Mesendoderm (in vitro differentiated cells): Measurements from ENCODE around the gene ZNF592.
A peak's percentile ranks its signal among the peaks of the same experiment; 100 is the strongest.

ENCODE experiments used
- DNase-seq: peaks from one replicate; pipeline ENCODE4 v3.0.0; 2013
- H2AK5ac ChIP-seq: 2 replicates; pipeline ENCODE4 v1.6.1; 2013; ENCODE audit warnings: low read length, inconsistent platforms
- H2BK120ac ChIP-seq: 2 replicates; pipeline ENCODE4 v1.6.1; 2013; ENCODE audit warnings: low read depth, mild to moderate bottlenecking, low read length, moderate library complexity, mixed read lengths
- H2BK15ac ChIP-seq: replicated peaks from 2 replicates; pipeline ENCODE4 v1.6.1; 2013; ENCODE audit warnings: low read depth, mild to moderate bottlenecking, moderate library complexity
- H2BK5ac ChIP-seq: 2 replicates; pipeline ENCODE4 v1.6.1; 2013; ENCODE audit warnings: low read length, inconsistent platforms
- H3K18ac ChIP-seq: 2 replicates; pipeline ENCODE4 v1.6.1; 2013; ENCODE audit warnings: mild to moderate bottlenecking, low read length, mixed read lengths
- H3K23ac ChIP-seq: one replicate; pipeline ENCODE4 v1.6.1; 2013; ENCODE audit warnings: low read length
- H3K27ac ChIP-seq: 2 replicates; pipeline ENCODE4 v1.5.1; 2013; ENCODE audit warnings: low read depth, mild to moderate bottlenecking, inconsistent platforms, low read length, moderate library complexity
- H3K27me3 ChIP-seq: 2 replicates; pipeline ENCODE4 v1.6.1; 2013; ENCODE audit warnings: low read length, control low read depth, mild to moderate bottlenecking, inconsistent platforms; ENCODE audit not compliant: insufficient read depth, poor library complexity
- H3K36me3 ChIP-seq: 2 replicates; pipeline ENCODE4 v1.6.1; 2013; ENCODE audit warnings: low read length, inconsistent platforms; ENCODE audit not compliant: control insufficient read depth, insufficient read depth
- H3K4ac ChIP-seq: one replicate; pipeline ENCODE4 v1.6.1; 2013; ENCODE audit warnings: low read depth, mild to moderate bottlenecking, low read length, moderate library complexity
- H3K4me1 ChIP-seq: 2 replicates; pipeline ENCODE4 v1.6.1; 2013; ENCODE audit warnings: low read depth, low read length, inconsistent platforms; ENCODE audit not compliant: control insufficient read depth
- H3K4me2 ChIP-seq: 2 replicates; pipeline ENCODE4 v1.6.1; 2013; ENCODE audit warnings: low read length
- H3K4me3 ChIP-seq: 2 replicates; pipeline ENCODE4 v1.5.1; 2013; ENCODE audit warnings: mild to moderate bottlenecking, low read length
- H3K56ac ChIP-seq: one replicate; pipeline ENCODE4 v1.6.1; 2013; ENCODE audit warnings: low read length
- H3K79me1 ChIP-seq: 2 replicates; pipeline ENCODE4 v1.6.1; 2013; ENCODE audit warnings: low read length, inconsistent platforms
- H3K79me2 ChIP-seq: 2 replicates; pipeline ENCODE4 v1.6.1; 2013; ENCODE audit warnings: mild to moderate bottlenecking, low read length; ENCODE audit not compliant: control insufficient read depth, insufficient read depth
- H3K9ac ChIP-seq: 2 replicates; pipeline ENCODE4 v1.6.1; 2013; ENCODE audit warnings: low read length, inconsistent platforms
- H4K5ac ChIP-seq: one replicate; pipeline ENCODE4 v1.6.1; 2013; ENCODE audit warnings: low read length
- H4K8ac ChIP-seq: one replicate; pipeline ENCODE4 v1.6.1; 2013; ENCODE audit warnings: low read depth, mild to moderate bottlenecking, control low read depth, low read length, moderate library complexity
- WGBS: extraction: QIAGEN DNeasy Blood & Tissue Kit; methylation state at CpG from one replicate; pipeline ENCODE4 v1.1.7; 2013; ENCODE audit warnings: low lambda C conversion rate, missing lambda C conversion rate; ENCODE audit not compliant: insufficient coverage; ENCODE audit errors: extremely low coverage; 5-methylcytosine and 5-hydroxymethylcytosine counted together

The ZNF592 gene

DNA sequence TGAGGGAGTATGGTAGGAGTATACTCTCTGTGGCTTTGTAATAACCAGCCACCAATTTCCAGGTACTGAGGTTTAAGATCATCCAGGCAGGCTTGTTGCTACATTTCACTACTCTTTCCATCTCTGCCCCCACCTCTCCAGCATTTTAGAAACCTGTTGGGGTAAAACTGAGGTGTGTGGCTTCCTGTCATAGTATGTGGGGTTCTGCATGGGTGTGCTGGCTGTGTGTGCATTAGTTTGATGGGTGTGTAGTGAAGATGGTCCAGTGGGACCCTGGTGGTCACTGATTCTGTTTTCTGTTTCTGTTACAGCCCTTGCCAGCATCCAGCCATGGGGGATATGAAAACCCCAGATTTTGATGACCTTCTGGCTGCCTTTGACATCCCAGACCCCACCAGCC lies 34.0 kb downstream of the ZNF592 start:
- H3K79me1 ChIP-seq: peaks cover 14% of the 10 kb centered on the region
- H2BK120ac ChIP-seq: no peak overlapping the region
- H3K27ac ChIP-seq: no peak overlapping the region
- H2BK5ac ChIP-seq: no peak overlapping the region
- no peak overlapping the region for H3K4me2 ChIP-seq
- DNase-seq: no peak
- H4K8ac ChIP-seq: no peak overlapping the region
- H3K9ac ChIP-seq: no peak overlapping the region
- no peak overlapping the region for H2AK5ac ChIP-seq
- H3K36me3 ChIP-seq: peaks cover 5% of the 10 kb centered on the region
- H2BK15ac ChIP-seq: no peak overlapping the region
- no peaks in the 10 kb centered on the region for H3K27me3 ChIP-seq
- H3K56ac ChIP-seq: no peak overlapping the region
- peaks cover 13% of the 10 kb centered on the region for H3K79me2 ChIP-seq
- H3K4ac ChIP-seq: no peak overlapping the region
- no peaks in the 10 kb centered on the region for H3K4me1 ChIP-seq
- no peak overlapping the region for H3K4me3 ChIP-seq
- no peak overlapping the region for H4K5ac ChIP-seq
- H3K23ac ChIP-seq: no peak overlapping the region
- no peak overlapping the region for H3K18ac ChIP-seq

DNA sequence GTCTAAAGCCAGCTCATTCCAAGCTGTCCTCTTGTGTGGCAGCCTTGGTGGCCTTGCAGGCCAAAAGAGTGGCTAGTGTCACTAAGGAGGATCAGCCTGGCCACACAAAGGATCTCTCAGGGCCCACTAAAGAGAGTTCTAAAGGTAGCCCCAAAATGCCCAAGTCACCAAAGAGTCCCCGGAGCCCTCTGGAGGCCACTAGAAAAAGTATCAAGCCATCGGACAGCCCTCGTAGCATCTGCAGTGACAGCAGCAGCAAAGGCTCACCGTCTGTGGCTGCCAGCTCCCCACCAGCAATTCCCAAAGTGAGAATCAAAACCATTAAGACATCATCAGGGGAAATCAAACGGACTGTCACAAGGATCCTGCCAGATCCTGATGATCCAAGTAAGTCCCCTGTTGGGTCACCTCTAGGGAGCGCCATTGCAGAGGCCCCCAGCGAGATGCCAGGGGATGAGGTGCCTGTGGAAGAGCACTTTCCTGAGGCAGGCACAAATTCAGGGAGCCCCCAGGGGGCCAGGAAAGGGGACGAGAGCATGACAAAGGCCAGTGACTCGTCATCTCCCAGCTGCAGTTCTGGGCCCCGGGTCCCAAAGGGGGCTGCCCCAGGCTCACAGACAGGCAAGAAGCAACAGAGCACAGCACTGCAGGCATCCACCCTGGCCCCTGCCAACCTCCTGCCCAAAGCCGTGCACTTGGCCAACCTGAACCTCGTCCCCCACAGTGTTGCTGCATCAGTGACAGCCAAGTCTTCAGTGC lies 35.3 kb downstream of the ZNF592 start:
- no CpG with 5 or more reads among the region's 12 CpGs for WGBS
- no peak overlapping the region for H2BK120ac ChIP-seq

DNA sequence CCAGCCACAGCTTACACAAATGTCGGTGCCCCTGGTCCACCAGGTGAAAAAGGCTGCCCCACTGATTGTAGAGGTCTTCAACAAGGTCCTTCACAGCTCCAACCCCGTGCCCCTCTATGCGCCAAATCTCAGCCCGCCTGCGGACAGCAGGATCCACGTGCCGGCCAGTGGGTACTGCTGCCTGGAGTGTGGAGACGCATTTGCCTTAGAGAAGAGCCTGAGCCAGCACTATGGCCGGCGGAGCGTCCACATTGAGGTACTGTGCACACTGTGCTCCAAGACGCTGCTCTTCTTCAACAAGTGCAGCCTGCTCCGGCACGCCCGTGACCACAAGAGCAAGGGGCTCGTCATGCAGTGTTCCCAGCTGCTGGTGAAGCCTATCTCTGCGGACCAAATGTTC lies 35.9 kb downstream of the ZNF592 start:
- Histone ChIP-seq H3K56ac (no peak overlapping the region), H3K23ac (no peak overlapping the region), H2BK5ac (no peak overlapping the region), H3K4ac (no peak overlapping the region), H3K18ac (no peak overlapping the region), H2BK120ac (no peak overlapping the region), H3K27ac (no peak overlapping the region), H3K79me2 (peaks cover 21% of the 10 kb centered on the region), H2BK15ac (no peak overlapping the region), H4K8ac (no peak overlapping the region), H3K4me3 (no peak overlapping the region), H3K4me2 (no peak overlapping the region), H4K5ac (no peak overlapping the region), H3K4me1 (no peaks in the 10 kb centered on the region), H3K27me3 (no peaks in the 10 kb centered on the region), H3K36me3 (peaks cover 5% of the 10 kb centered on the region), H2AK5ac (no peak overlapping the region), H3K79me1 (peaks cover 16% of the 10 kb centered on the region), H3K9ac (no peak overlapping the region)
- no CpG with 5 or more reads among the region's 17 CpGs for WGBS
- no peak for DNase-seq

More for the DNA sequence above, 35.3 kb downstream of the ZNF592 start:
- no peak overlapping the region for H2AK5ac ChIP-seq
- H3K79me1 ChIP-seq: peaks cover 16% of the 10 kb centered on the region
- H3K4me3 ChIP-seq: no peak overlapping the region
- H3K79me2 ChIP-seq: peaks cover 20% of the 10 kb centered on the region
- no peak overlapping the region for H3K4ac ChIP-seq
- no peaks in the 10 kb centered on the region for H3K4me1 ChIP-seq
- H3K4me2 ChIP-seq: no peak overlapping the region
- H4K8ac ChIP-seq: no peak overlapping the region
- H3K18ac ChIP-seq: no peak overlapping the region
- no peak overlapping the region for H3K56ac ChIP-seq
- H3K27me3 ChIP-seq: no peaks in the 10 kb centered on the region
- H2BK5ac ChIP-seq: no peak overlapping the region
- no peak overlapping the region for H4K5ac ChIP-seq
- H3K23ac ChIP-seq: no peak overlapping the region
- no peak overlapping the region for H3K9ac ChIP-seq
- no peak overlapping the region for H3K27ac ChIP-seq
- DNase-seq: peak; percentile 48
- peaks cover 5% of the 10 kb centered on the region for H3K36me3 ChIP-seq
- H2BK15ac ChIP-seq: no peak overlapping the region

DNA sequence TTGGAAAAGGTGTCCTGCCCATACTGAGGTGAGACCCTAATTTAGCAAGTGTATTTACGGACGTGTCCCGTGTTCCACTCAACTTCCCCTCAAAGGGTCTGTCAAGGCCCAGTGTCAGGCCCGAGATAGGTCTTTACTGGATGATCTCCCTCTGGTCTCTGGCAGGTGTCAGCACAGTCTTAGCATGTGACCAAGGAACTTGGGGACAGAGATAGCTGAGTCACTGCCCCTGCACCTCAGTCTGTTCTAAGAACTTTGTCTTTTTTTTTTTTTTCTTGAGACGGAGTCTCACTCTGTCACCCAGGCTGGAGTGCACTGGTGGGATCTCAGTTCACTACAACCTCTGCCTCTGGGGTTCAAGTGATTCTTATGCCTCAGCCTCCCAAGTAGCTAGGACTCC lies 36.7 kb downstream of the ZNF592 start:
- Histone ChIP-seq H3K18ac (no peak overlapping the region), H3K56ac (no peak overlapping the region), H2BK15ac (no peak overlapping the region), H3K4me3 (no peak overlapping the region), H3K9ac (no peak overlapping the region), H4K8ac (no peak overlapping the region), H3K4me1 (no peaks in the 10 kb centered on the region), H3K4ac (no peak overlapping the region), H3K23ac (no peak overlapping the region), H3K4me2 (no peak overlapping the region), H3K27ac (no peak overlapping the region), H4K5ac (no peak overlapping the region), H3K79me2 (peaks cover 21% of the 10 kb centered on the region), H2AK5ac (no peak overlapping the region), H3K79me1 (peaks cover 17% of the 10 kb centered on the region), H3K36me3 (peaks cover 5% of the 10 kb centered on the region), H2BK120ac (no peak overlapping the region), H2BK5ac (no peak overlapping the region), H3K27me3 (no peaks in the 10 kb centered on the region)
- DNase-seq: no peak
- WGBS: no CpG with 5 or more reads among the region's 5 CpGs

DNA sequence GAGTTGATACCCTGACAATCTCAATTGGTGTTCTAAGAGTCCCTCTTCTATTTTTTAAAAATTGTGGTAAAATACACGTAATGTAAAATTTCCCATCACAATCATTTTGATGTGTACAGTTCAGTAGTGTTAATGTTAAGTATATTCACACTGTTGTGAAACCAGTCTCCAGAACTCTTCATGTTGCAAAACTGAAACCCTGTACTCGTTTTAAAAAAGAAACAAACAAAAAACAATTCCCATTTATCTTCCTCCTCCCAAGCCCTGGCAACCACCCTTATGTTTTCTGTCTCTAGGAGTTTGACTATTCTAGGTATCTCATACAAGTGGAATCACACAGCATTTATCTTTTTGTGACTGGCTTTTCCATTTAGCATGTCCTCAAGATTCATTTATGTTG lies 40.1 kb downstream of the ZNF592 start:
- no CpG with 5 or more reads among the region's 2 CpGs for WGBS
- no peaks in the 10 kb centered on the region for H3K4me1 ChIP-seq
- no peak overlapping the region for H3K4me3 ChIP-seq
- H3K79me1 ChIP-seq: peaks cover 20% of the 10 kb centered on the region
- H3K18ac ChIP-seq: no peak overlapping the region
- H3K56ac ChIP-seq: no peak overlapping the region
- no peak overlapping the region for H3K9ac ChIP-seq
- H3K27ac ChIP-seq: no peak overlapping the region
- H3K4me2 ChIP-seq: no peak overlapping the region
- DNase-seq: no peak
- H3K36me3 ChIP-seq: peaks cover 7% of the 10 kb centered on the region
- H3K79me2 ChIP-seq: peaks cover 23% of the 10 kb centered on the region
- no peaks in the 10 kb centered on the region for H3K27me3 ChIP-seq
- no peak overlapping the region for H3K23ac ChIP-seq
- no peak overlapping the region for H4K5ac ChIP-seq
- no peak overlapping the region for H2BK15ac ChIP-seq
- no peak overlapping the region for H2BK5ac ChIP-seq
- H3K4ac ChIP-seq: no peak overlapping the region
- H2AK5ac ChIP-seq: no peak overlapping the region
- no peak overlapping the region for H2BK120ac ChIP-seq
- no peak overlapping the region for H4K8ac ChIP-seq

DNA sequence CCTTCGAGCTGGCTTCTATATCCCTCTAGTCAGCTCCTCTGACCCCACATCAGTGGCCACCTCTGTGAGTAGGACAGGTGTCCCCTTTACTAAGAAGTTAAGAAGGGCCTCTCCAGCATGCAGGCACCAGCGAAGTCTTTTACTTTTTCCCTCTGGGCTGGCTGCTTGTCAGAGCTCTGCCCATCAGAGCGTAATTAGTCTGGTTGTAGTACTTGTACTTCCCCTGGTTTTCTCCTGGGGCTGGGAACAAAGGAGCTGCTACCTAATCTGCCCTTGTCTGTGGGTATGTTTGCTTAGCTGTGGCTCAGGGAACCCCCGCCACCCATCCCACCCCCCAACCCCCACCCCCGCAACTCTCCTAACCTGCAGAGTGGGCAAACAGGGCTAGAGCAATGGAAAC lies 41.4 kb downstream of the ZNF592 start:
- H3K9ac ChIP-seq: no peak overlapping the region
- no CpG with 5 or more reads among the region's 5 CpGs for WGBS
- no peak overlapping the region for H3K56ac ChIP-seq
- H3K27ac ChIP-seq: no peak overlapping the region
- H2BK5ac ChIP-seq: no peak overlapping the region
- no peak overlapping the region for H2AK5ac ChIP-seq
- no peak overlapping the region for H2BK120ac ChIP-seq
- no peak overlapping the region for H3K4ac ChIP-seq
- no peak overlapping the region for H3K4me3 ChIP-seq
- no peak for DNase-seq
- no peak overlapping the region for H4K5ac ChIP-seq
- H3K4me1 ChIP-seq: no peaks in the 10 kb centered on the region
- H3K36me3 ChIP-seq: peaks cover 3% of the 10 kb centered on the region
- H3K79me2 ChIP-seq: peaks cover 23% of the 10 kb centered on the region
- no peak overlapping the region for H3K4me2 ChIP-seq
- H4K8ac ChIP-seq: no peak overlapping the region
- no peak overlapping the region for H2BK15ac ChIP-seq
- H3K18ac ChIP-seq: no peak overlapping the region
- no peaks in the 10 kb centered on the region for H3K27me3 ChIP-seq
- peaks cover 14% of the 10 kb centered on the region for H3K79me1 ChIP-seq
- H3K23ac ChIP-seq: no peak overlapping the region
